SIG-M5 (cell line): ENCODE results near the gene CEP295NL.
"Not testable (repeated sequence)": the region's sequence is repeated elsewhere in the genome, so short reads cannot be mapped to it uniquely, and the experiment has no call there.

Experiments
- DNase-seq: peaks from one replicate; lab custom pipeline; 2025; lab: John Stamatoyannopoulos, UW

The CEP295NL gene, protein sequence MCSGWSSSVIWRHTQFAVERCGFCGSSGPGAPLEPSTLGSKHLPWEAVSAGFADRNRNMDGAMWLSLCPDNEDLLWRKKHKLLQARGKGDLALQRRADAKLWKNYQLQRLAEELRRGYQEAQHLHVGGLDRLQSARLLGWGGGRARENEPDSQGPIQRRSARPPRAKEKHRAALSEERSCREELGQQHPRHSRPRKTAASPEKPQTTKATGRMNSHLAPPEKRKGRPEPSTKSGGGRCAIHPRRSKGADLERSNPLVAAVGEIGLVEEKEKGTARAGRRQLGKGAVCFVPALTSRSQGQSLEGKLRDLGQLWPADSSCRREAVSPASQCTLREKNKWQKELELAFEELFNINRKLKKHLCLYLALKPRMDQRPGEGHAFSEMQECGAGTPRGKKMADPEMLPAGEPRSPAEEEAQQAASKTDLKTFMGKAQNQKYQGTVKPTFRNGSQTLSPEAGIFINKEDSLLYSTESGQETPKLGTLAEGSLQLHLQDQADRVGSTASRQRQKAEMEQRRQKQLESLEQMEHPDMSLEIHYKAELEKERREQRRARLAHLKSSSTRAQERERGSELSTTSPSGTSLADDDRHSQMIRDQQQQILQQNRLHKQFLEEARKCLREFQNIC

DNA sequence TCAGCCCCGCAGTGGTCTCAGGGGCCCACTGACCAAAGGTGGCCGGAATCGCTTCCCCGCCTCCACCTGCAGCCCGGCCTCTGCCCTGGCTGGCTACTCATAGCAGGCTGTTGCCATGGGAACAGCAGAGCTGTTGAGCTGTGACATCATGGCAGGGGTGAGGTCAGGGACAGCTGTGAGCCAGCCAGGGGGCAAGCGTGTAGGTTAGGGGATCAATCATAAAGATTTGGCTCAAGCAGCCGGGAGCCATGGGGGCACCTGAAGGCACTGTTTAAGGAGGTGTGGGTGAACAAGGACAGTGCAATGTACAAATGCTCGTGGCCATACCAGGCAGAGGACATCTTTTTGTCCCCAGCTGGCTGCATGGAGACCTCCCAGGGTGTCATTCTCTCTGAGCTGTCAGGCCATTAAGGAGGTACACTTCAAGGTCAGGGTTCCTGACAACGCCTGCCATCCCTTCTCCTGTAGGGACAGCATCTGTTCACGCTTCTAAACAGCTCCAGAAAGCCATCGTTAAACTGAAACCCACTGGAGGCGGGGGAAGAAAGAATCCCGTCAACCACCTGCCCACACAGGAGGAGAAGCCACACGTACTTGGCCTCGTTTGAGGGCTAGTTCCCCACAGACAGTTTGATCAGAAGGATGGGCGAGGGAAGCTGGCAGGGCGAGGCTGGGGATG is at the start of gene CEP295NL:
TSS of gene CEP295NL (minus strand) at position 101 of the 679 bp plus-strand sequence. CDS start 1,373 bp downstream, outside the sequence.
- DNase-seq, result no peak

GRCh38 chr17:78952706-78953105 is 49.7 kb upstream of the CEP295NL start:
- DNase-seq, result no peak

GRCh38 chr17:78951967-78952551 is 49.1 kb upstream of the CEP295NL start:
- no peak for DNase-seq

DNA sequence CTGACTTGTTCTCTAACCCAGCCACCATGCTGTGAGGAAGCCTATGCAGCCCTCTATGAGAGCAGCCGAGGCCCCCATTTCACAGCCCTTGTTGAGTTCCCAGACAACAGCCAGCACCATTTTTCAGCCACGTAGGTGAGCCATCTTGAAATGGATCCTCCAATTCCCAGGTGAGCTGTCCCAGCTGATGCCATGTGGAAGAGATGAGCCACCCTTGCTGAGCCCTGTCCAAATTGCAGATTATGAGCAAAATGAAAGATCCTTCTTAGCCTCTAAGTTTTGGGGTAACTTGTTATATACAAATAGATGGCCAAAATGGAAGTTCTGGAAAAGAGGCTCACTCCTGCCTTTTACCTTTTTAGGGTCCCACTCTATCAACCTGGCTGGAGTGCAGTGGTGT is 47.9 kb upstream of the CEP295NL start:
- DNase-seq, result no peak

DNA sequence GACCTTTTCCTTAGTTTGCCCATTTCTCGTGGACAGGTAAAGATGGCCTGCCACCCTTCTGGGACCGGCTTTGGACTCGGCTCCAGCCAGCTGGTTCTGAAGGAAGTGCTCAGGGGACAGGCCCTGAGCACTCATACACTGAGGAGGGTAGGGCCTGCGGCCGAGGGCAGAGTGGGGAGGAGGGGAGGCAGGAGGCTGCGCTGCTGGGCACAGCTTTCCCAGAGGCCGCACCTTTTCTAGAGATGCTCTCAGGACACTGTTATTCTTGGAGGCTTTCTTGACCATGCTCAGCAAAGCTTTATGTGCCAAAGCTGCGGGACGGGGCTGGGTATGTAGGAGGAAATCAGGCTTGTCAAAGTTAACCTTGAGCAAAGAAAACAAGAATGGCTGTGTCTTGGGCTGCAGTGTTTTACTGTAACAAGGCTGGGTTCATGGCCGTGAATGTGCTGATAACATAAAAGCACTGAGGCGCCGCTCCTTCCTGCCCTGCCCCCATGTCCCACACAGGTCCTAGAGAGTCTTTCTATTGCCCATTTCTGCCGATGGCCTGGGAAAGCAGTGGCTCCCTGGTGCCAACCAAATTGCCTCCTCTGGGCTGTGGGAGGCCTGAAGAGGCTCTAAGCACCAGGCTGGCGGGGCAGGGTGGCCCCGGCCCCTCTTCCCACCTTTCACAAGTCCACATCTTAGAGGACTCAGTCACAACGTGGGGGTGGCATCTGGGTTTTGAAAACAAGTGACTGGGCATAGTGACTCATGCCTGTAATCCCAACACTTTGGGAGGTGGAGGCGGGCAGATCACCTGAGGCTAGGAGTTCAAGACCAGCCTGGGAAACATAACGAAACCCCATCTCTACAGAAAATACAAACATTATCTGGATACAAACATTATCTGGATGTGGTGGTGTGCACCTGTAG is 44.5 kb upstream of the CEP295NL start:
- no peak for DNase-seq

GRCh38 chr17:78946631-78947030 is 43.6 kb upstream of the CEP295NL start:
- DNase-seq, result no peak

DNA sequence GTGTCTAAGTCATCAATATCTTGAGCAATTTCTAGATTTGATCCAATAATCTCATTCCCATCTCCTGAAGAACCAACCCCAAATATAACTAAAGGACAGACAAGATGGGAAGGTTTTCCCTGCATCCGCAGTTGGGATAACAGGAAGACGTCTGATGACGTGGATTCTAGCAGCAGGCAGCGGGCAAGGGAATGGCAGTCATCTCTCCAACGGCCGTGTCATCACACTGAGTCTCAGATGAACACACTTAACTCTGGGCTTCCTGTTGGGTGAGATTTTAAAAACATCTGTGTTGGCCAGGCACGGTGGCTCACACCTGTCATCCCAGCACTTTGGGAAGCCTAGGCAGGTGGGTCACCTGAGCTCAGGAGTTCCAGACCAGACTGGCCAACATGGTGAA is 43.1 kb upstream of the CEP295NL start:
- no peak for DNase-seq

DNA sequence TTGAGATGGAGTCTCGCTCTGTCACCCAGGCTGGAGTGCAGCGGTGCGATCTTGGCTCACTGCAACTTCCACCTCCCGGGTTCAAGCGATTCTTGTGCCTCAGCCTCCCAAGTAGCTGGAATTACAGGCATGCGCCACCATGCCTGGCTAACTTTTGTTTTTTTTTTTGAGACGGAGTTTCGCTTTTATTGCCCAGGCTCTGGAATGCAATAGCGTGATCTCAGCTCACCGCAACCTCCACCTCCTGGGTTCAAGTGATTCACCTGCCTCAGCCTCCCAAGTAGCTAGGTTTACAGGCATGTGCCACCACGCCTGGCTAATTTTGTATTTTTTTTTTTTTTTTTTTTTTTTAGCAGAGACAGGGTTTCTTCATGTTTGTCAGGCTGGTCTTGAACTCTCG is 42.5 kb upstream of the CEP295NL start:
- DNase-seq, result not testable (repeated sequence)

- no peak for DNase-seq
Measured at GRCh38 chr17:78944956-78945355, 42.0 kb upstream of the CEP295NL start.

DNA sequence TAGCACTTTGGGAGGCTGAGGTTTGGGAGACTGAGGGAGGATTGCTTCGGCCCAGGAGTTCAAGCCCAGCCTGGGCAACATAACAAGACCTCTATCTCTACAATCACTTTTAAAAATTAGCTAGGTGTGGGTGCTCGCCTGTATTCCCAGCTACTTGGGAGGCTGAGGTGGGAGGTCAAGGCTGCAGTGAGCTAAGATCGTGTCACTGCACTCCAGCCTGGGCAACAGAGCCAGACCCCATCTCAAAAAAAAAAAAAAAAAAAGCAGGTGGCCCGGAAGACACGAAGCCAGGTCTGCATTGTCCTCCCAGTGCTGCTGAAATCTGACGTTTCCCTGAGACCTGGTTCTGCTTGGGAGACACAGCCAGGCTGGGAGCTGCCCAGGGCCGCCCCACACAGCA is 41.0 kb upstream of the CEP295NL start:
- DNase-seq, result no peak

DNA sequence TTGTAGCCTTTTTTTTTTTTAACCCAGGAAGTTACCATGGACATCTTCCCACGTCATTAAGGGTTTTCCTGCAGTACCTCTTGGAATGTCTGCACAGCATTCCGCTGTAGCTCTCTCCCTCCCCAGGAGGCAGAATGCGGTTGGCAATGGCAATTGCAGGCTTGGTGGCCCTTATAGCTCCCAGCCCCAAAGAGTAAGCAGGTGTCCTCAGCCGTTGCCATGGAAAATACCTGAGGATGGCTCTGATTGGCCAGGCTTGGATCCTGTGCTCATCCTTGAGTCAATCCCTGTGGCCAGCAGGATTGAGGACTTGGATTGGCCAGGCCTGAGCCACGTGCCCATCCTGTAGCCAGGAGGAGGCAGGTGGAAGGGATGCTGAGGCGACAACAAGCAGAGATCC is 37.7 kb upstream of the CEP295NL start:
- no peak for DNase-seq

DNA sequence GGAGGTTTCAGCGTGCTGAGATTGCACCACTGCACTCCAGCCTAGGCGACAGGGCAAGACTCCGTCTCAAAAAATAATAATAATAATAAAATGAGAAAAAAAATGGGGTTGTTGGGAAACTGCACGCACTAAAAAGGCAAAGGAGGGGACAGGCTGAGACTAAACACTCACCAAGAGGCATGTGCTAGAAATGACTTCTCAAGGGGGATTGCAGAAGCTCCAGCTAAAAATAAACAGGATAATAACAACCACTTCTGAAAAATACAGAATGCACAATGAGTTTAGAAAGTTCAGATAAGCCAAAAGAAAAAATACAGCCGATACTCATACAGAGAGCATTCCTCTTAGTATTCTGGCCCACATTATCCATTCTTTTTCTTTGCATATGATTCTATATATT is 37.3 kb upstream of the CEP295NL start:
- DNase-seq, result no peak

DNA sequence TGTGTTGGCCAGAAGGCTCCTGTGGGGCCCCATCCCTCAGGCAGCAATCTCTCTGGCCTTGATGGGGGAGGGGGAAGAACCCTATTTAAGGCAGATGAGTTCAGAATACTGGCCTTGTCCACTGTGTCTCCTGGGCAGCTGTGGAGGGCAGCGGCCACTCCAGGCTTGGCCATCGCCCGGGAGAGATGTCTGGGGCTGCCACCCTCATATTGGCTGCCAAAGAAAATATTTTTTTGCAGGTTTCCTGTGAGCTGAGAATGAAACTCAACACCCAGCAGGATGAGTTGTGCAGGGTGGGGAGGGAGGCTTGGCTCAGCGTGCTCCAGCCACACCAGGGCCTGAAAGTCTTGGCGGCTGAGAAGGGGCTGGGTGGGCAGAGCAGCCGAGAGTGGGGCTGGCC is 36.6 kb upstream of the CEP295NL start:
- DNase-seq, result no peak

- no peak for DNase-seq
Measured at GRCh38 chr17:78937561-78937960, 34.6 kb upstream of the CEP295NL start.

DNA sequence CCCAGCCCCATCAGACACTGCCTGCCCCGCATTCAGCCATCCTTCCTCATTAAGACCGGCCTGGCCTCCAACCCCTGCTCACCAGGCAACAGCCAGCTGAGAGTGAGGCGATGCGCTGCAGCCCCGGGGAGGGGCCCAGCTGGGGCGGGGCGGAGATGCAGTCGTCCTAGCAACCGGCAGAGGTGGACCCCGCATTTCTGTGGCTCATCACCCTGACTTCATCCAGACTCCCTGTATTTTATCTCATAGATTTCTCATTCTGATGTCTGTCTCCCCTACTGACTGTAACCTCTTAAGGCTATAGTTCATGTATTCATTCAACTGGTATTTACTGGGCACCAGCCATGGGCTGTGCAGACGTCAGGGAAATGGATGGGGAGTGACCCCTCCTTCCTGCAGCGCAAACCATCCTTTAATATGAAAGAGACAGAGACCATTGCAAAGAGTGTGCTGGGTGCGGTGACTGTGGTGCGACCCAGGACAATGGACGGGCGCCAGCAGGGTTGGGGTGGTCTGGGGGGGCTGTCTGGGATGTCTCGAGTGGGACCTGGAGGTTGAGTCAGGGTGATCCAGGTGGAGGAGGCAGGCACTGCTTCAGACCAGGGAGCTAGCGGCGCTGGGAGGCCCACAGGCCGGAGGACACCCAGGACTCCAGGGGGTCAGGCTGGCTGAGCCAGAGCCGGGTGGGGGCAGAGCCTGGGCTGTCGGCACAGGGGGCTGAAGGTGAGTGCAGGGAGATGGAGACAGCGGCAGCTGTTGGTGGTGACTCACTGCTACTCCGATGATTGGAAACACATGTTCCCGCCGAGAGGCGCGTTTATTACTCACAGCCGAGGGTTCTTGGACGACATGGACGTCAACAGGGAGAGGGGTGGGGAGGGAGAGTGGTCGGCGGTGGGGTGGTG is 32.7 kb upstream of the CEP295NL start:
- no peak for DNase-seq

- no peak for DNase-seq
Measured at GRCh38 chr17:78934681-78935418, 31.8 kb upstream of the CEP295NL start.

DNA sequence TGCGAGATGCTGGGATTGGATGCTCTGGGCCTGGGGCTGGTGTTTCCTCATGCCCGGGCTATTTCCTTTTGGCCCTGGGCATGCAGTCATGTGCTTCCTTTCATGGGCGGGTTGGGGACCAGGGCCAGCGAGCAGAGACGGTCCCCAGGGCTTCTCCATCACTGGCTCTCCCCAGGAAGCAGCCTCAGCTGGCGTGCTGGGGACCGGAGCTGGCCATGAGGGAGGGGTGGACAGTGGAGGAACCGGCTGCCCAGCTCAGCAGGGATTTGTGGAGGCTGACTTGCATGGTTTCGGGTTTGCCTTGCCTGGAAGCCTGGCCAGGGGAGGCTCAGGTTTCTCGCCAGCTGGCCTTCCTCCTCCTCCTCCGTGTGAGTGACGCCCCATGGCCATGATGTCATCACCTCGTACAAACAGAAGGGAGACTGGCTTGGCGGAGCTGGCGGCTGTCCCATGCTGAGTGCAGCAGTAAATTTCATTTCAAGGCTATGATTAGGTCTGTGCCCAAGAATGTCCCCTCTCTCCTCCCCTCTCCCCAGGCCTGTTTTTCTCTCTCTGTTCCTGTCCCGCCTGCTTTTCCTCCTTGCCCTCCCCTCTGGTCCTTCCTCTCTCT is 31.1 kb upstream of the CEP295NL start:
- DNase-seq, result no peak

GRCh38 chr17:78933025-78933958 is 30.3 kb upstream of the CEP295NL start:
- DNase-seq, result peak; percentile 16
